Measurements from ENCODE around the gene FOXP1.
A peak's percentile ranks its signal among the peaks of the same experiment; 100 is the strongest.

DNA sequence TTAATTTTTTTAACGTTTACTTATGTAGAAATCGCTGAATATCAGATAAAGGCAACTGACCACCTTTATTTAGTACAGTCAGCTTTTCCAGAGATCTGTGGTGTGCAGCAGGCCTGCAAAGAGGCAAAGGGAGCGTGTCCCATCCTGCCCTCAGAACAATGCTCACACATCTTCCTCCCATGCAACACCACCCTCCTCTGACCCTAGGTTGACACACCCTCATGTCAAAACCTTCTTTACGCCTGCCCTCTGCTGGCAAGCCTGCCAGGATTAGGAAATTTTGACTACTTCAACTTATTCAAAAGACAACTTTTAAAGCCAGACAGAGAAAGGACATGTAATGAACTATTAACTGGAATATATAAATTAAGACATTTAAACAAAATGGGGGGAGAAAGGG, 513.7 kb downstream of the FOXP1 start:
- TF ChIP-seq, protein P1, sequence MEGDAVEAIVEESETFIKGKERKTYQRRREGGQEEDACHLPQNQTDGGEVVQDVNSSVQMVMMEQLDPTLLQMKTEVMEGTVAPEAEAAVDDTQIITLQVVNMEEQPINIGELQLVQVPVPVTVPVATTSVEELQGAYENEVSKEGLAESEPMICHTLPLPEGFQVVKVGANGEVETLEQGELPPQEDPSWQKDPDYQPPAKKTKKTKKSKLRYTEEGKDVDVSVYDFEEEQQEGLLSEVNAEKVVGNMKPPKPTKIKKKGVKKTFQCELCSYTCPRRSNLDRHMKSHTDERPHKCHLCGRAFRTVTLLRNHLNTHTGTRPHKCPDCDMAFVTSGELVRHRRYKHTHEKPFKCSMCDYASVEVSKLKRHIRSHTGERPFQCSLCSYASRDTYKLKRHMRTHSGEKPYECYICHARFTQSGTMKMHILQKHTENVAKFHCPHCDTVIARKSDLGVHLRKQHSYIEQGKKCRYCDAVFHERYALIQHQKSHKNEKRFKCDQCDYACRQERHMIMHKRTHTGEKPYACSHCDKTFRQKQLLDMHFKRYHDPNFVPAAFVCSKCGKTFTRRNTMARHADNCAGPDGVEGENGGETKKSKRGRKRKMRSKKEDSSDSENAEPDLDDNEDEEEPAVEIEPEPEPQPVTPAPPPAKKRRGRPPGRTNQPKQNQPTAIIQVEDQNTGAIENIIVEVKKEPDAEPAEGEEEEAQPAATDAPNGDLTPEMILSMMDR (IDR thresholded peaks at IDR 0.05): peak; percentile 33 to 61 (median 39)
- no peak for TF ChIP-seq POLR2A (IDR thresholded peaks at IDR 0.05)

Data from uterus (tissue), 2 donors.